GM18505 (cell line): ENCODE measurements around the gene NINL.
"Not testable (repeated sequence)": the region's sequence is repeated elsewhere in the genome, so short reads cannot be mapped to it uniquely, and the experiment has no call there.

Experiments used
- ATAC-seq: cut with Tn5 transposase; IDR thresholded peaks from one replicate; pipeline ENCODE4 v1.9.1; 2021; ENCODE audit not compliant: unreplicated experiment
- POLR2A ChIP-seq: IDR thresholded peaks from 4 replicates; pipeline ENCODE4 v1.6.1; 2011; ENCODE audit warnings: borderline replicate concordance; ENCODE audit not compliant: insufficient read depth, insufficient read length; ENCODE audit errors: extremely low read depth

NINL gene

GRCh38 chr20:25504366-25505135, 80.8 kb downstream of the NINL start:
- ATAC-seq: no peak
- no peak for TF ChIP-seq POLR2A

DNA sequence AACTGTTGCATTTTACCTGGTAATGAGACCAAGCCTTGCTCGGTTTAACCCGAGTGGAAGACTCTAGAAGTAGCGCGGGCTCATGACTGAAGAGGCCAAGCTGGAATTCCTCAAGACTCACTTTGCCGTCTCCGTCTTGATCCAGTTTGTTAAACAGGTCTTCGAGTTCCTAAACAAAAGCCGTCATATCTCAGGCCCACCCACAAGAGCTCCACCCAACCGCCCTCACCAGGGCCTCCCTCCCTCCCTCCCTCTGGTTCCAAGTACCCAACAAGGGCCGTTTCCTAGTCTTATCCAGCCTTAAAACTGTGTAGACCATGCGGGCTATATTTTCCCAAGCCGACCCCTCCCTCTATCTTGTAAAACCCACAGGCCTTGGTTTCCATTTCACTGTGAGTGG, 81.4 kb downstream of the NINL start:
- no peak for TF ChIP-seq POLR2A
- ATAC-seq: no peak

DNA sequence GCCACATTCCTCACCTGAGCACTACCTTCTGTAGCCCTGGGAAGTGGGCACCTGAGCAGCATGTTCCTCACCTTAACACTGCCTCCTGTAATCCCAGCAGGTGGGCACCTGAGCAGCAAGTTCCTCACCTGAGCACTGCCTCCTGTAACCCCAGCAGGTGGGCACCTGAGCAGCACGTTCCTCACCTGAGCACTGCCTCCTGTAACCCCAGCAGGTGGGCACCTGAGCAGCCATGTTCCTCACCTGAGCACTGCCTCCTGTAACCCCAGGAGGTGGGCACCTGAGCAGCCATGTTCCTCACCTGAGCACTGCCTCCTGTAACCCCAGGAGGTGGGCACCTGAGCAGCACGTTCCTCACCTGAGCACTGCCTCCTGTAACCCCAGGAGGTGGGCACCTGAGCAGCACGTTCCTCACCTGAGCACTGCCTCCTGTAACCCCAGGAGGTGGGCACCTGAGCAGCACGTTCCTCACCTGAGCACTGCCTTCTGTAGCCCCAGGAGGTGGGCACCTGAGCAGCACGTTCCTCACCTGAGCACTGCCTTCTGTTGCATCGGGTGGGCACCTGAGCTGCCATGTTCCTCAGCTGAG, 82.2 kb downstream of the NINL start:
- ATAC-seq: not testable (repeated sequence)

GRCh38 chr20:25500880-25501351, 84.4 kb downstream of the NINL start:
- TF ChIP-seq POLR2A: no peak
- ATAC-seq: no peak

GRCh38 chr20:25499855-25500434, 85.4 kb downstream of the NINL start:
- ATAC-seq: no peak
- no peak for TF ChIP-seq POLR2A

DNA sequence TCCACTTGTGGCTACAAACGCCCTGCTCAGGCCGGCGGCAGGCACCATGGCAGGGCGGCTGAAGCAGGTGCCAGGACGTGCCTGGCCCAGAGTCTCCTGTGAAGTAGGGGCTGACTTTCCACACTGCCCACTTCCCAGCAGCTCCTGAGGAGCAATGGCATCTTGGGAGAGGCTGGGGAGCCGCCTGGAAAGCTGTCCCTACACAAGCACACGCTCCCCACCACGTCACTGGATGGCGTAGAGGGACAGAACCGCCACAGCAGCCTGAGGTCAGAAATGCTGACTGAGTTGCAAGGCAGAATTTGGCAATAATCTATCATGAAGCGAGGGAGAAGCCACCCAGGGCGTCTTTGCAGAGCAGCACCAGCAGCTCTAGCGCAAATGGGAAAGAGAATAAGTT, 86.3 kb downstream of the NINL start:
- no peak for TF ChIP-seq POLR2A
- ATAC-seq: no peak

DNA sequence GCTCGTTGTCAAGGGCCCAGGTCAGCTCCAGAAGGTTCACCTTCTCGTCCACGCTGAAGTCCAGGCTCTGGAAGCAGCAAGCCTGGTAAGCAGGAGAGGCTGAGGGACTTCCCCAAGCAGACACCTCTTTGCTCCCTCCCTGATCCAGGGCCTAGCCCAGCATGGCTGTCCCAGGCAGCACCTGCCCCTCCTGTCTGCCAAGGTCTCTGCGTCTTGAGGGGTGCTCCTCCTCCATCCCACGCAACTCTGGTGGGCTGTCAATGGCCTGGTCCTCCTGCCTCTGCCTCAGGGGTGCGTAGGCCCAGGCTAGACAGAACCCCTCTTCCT, 87.1 kb downstream of the NINL start:
- TF ChIP-seq POLR2A: no peak
- ATAC-seq: no peak

GRCh38 chr20:25497586-25498279, 87.6 kb downstream of the NINL start:
- no peak for TF ChIP-seq POLR2A

DNA sequence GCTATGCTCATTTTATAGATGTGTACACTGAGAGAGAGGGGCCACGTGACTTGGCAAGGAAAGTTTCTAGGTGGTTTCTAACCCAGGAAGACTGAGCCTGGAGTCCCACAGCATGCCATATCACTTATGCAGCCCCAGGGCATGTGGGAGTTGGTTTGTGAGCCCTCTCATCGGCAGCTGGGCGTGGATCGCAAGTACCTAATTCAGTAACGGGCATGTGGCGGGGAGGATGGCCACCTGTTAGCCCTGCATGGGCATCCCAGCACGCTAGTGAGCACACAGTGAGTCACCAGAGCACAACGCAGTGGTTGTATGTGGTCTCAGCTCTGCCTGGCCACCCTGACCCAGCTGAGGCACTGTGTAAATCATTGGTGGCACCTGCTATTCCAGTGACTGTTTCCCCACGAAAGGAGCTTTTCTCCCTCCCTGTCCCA, 88.3 kb downstream of the NINL start:
- no peak for ATAC-seq
- no peak for TF ChIP-seq POLR2A

More at GRCh38 chr20:25497586-25498279, 87.6 kb downstream of the NINL start:
- no peak for ATAC-seq

- TF ChIP-seq POLR2A: no peak
- no peak for ATAC-seq
Measured at GRCh38 chr20:25496165-25496967, 89.0 kb downstream of the NINL start.

GRCh38 chr20:25495189-25495824, 90.0 kb downstream of the NINL start:
- no peak for ATAC-seq
- TF ChIP-seq POLR2A: no peak

GRCh38 chr20:25494506-25495188, 90.7 kb downstream of the NINL start:
- TF ChIP-seq POLR2A: no peak
- no peak for ATAC-seq

- ATAC-seq: no peak
- TF ChIP-seq POLR2A: no peak
Measured at GRCh38 chr20:25493748-25494505, 91.4 kb downstream of the NINL start.
